Central memory CD8-positive, alpha-beta T cell (primary cell): ENCODE results near the gene NDUFS6.
"Not testable (repeated sequence)": the region's sequence is repeated elsewhere in the genome, so short reads cannot be mapped to it uniquely, and the experiment has no call there.

ENCODE experiments used
- ATAC-seq: fragments of 150-1000 bp; cut with Tn5 transposase; replicated peaks from 2 replicates; pipeline ENCODE4 v1.10.0; 2022; ENCODE audit warnings: mild to moderate bottlenecking, moderate FRiP score, moderate number of reproducible peaks; ENCODE audit not compliant: poor library complexity, severe bottlenecking; ENCODE audit errors: extremely low read depth
- DNase-seq, 2 donors: peaks; one replicate each; pipeline ENCODE4 v3.0.0; 2021; ENCODE audit warnings: low spot score in 2 of 2
- H3K27ac Mint-ChIP-seq: one replicate; pipeline ENCODE4 v1.8.0; 2022; ENCODE audit warnings: low read depth, mild to moderate bottlenecking, moderate library complexity, mixed read lengths
- H3K27me3 Mint-ChIP-seq: one replicate; pipeline ENCODE4 v1.8.0; 2022; ENCODE audit warnings: mixed read lengths
- H3K36me3 Mint-ChIP-seq: one replicate; pipeline ENCODE4 v1.8.0; 2022; ENCODE audit warnings: mild to moderate bottlenecking, moderate library complexity, mixed read lengths; ENCODE audit not compliant: insufficient read depth
- H3K4me1 Mint-ChIP-seq: one replicate; pipeline ENCODE4 v1.8.0; 2022; ENCODE audit warnings: mixed read lengths
- H3K4me3 Mint-ChIP-seq: one replicate; pipeline ENCODE4 v1.8.0; 2022; ENCODE audit warnings: mild to moderate bottlenecking, moderate library complexity, mixed read lengths
- H3K9me3 Mint-ChIP-seq: one replicate; pipeline ENCODE4 v1.8.0; 2022; ENCODE audit warnings: mixed read lengths

Gene NDUFS6

GRCh38 chr5:1833264-1834021 lies 32.2 kb downstream of the NDUFS6 start:
- no peaks in the 10 kb centered on the region for H3K4me1 Mint-ChIP-seq
- DNase-seq (no peak), ATAC-seq (no peak)
- peaks cover 24% of the 10 kb centered on the region for H3K27me3 Mint-ChIP-seq
- H3K36me3 Mint-ChIP-seq, result peaks cover 4% of the 10 kb centered on the region
- no peaks in the 10 kb centered on the region for H3K9me3 Mint-ChIP-seq
- H3K4me3 Mint-ChIP-seq, result no peak overlapping the region
- no peak overlapping the region for H3K27ac Mint-ChIP-seq

- Mint-ChIP-seq H3K9me3 (no peaks in the 10 kb centered on the region), H3K4me3 (no peak overlapping the region), H3K36me3 (peaks cover 4% of the 10 kb centered on the region), H3K4me1 (no peaks in the 10 kb centered on the region), H3K27me3 (peaks cover 28% of the 10 kb centered on the region), H3K27ac (no peak overlapping the region)
- DNase-seq (no peak), ATAC-seq (no peak)
Measured at GRCh38 chr5:1834022-1834551, 32.9 kb downstream of the NDUFS6 start.

GRCh38 chr5:1834721-1835429 lies 33.7 kb downstream of the NDUFS6 start:
- ATAC-seq, result no peak
- Mint-ChIP-seq H3K27me3 (peaks cover 36% of the 10 kb centered on the region), H3K36me3 (peaks cover 4% of the 10 kb centered on the region), H3K9me3 (no peaks in the 10 kb centered on the region), H3K4me3 (no peak overlapping the region), H3K27ac (no peak overlapping the region), H3K4me1 (no peaks in the 10 kb centered on the region)
- no peak for DNase-seq

GRCh38 chr5:1835431-1835830 lies 34.2 kb downstream of the NDUFS6 start:
- H3K9me3 Mint-ChIP-seq, result no peaks in the 10 kb centered on the region
- ATAC-seq (no peak), DNase-seq (no peak)
- no peaks in the 10 kb centered on the region for H3K4me1 Mint-ChIP-seq
- H3K27me3 Mint-ChIP-seq, result peaks cover 41% of the 10 kb centered on the region
- no peak overlapping the region for H3K27ac Mint-ChIP-seq
- peaks cover 2% of the 10 kb centered on the region for H3K36me3 Mint-ChIP-seq
- no peak overlapping the region for H3K4me3 Mint-ChIP-seq

GRCh38 chr5:1836176-1836890 lies 35.1 kb downstream of the NDUFS6 start:
- DNase-seq, result no peak
- no peak for ATAC-seq
- Mint-ChIP-seq H3K27me3 (peaks cover 43% of the 10 kb centered on the region), H3K4me1 (no peaks in the 10 kb centered on the region), H3K9me3 (no peaks in the 10 kb centered on the region), H3K4me3 (no peak overlapping the region), H3K36me3 (peaks cover 2% of the 10 kb centered on the region), H3K27ac (no peak overlapping the region)

- no peak for DNase-seq
- no peak overlapping the region for H3K4me3 Mint-ChIP-seq
- H3K27me3 Mint-ChIP-seq, result peaks cover 43% of the 10 kb centered on the region
- H3K27ac Mint-ChIP-seq, result no peak overlapping the region
- no peaks in the 10 kb centered on the region for H3K9me3 Mint-ChIP-seq
- H3K36me3 Mint-ChIP-seq, result peaks cover 2% of the 10 kb centered on the region
- ATAC-seq, result no peak
- H3K4me1 Mint-ChIP-seq, result no peaks in the 10 kb centered on the region
Measured at GRCh38 chr5:1836891-1837880, 36.0 kb downstream of the NDUFS6 start.

DNA sequence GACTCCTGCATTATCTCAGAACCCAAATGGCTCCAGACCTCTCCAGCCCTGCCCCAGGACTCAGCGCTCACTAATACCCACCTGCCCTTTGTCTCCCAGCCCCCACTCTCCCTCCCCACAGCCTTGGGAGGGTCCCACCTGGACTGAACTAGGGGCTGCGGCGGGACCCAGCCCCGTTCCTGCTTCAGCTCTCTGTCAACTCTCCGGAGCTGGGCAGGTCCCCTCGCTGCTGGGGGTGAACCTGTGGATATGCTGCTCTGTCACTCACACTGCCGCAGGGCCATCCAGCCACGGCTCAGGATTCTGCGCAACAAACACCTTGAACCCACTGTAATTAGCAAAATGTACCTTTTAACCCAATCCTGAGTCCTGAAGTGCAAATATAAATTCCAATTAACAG lies 36.8 kb downstream of the NDUFS6 start:
- ATAC-seq, result no peak
- DNase-seq, result no peak
- no peaks in the 10 kb centered on the region for H3K4me1 Mint-ChIP-seq
- no peak overlapping the region for H3K4me3 Mint-ChIP-seq
- H3K27me3 Mint-ChIP-seq, result peaks cover 43% of the 10 kb centered on the region
- no peaks in the 10 kb centered on the region for H3K9me3 Mint-ChIP-seq
- no peaks in the 10 kb centered on the region for H3K36me3 Mint-ChIP-seq
- H3K27ac Mint-ChIP-seq, result no peak overlapping the region

DNA sequence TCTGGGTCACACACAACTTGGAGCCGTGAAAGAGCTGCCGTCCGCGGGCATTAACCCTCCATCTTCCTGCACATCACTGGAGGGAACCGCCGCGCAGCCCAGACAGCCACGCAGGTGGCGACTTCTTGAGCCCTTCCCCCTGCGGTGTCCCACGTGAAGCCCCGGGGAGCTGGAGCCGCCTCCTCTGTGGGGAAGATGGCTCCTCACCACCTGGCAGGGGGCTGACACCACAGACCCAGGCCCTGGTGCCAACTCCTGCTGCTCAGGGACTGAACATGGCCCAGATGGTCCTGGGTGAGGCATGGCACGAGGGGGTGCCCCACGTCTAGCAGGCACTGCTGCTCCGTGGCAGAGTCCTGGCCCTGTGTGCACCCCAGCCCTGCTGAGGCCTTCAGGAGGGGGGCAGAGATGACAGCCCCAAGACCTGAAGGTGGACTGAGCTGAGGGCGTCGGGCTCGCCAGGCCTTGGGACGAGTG lies 38.9 kb downstream of the NDUFS6 start:
- Mint-ChIP-seq H3K4me3 (no peak overlapping the region), H3K27me3 (peaks cover 30% of the 10 kb centered on the region), H3K9me3 (no peaks in the 10 kb centered on the region), H3K27ac (no peak overlapping the region), H3K36me3 (no peaks in the 10 kb centered on the region), H3K4me1 (no peaks in the 10 kb centered on the region)
- no peak for ATAC-seq
- DNase-seq, result no peak

- Mint-ChIP-seq H3K27ac (no peak overlapping the region), H3K4me1 (no peaks in the 10 kb centered on the region), H3K27me3 (peaks cover 21% of the 10 kb centered on the region), H3K9me3 (no peaks in the 10 kb centered on the region), H3K36me3 (no peaks in the 10 kb centered on the region), H3K4me3 (no peak overlapping the region)
- DNase-seq (no peak), ATAC-seq (no peak)
Measured at GRCh38 chr5:1840741-1841521, 39.7 kb downstream of the NDUFS6 start.

- H3K4me3 Mint-ChIP-seq, result no peak overlapping the region
- ATAC-seq (no peak), DNase-seq (no peak)
- no peaks in the 10 kb centered on the region for H3K4me1 Mint-ChIP-seq
- no peaks in the 10 kb centered on the region for H3K9me3 Mint-ChIP-seq
- peaks cover 19% of the 10 kb centered on the region for H3K27me3 Mint-ChIP-seq
- no peak overlapping the region for H3K27ac Mint-ChIP-seq
- no peaks in the 10 kb centered on the region for H3K36me3 Mint-ChIP-seq
Measured at GRCh38 chr5:1842004-1842819, 41.0 kb downstream of the NDUFS6 start.

GRCh38 chr5:1843761-1844160 lies 42.6 kb downstream of the NDUFS6 start:
- not testable (repeated sequence) for H3K4me3 Mint-ChIP-seq, H3K9me3 Mint-ChIP-seq, ATAC-seq, H3K4me1 Mint-ChIP-seq, DNase-seq, H3K27ac Mint-ChIP-seq, H3K36me3 Mint-ChIP-seq
- H3K27me3 Mint-ChIP-seq, result peaks cover 26% of the 10 kb centered on the region
